CD4-positive, alpha-beta T cell (primary cell): ENCODE results near the gene LYPD6B. TPM values are rescaled to one million over a fixed set of nuclear protein-coding genes. Genes with fewer than 3 reads are reported as not detected.

ENCODE experiments used
- ATAC-seq: fragments of 200-7000 bp; cut with Tn5 transposase; one replicate; pipeline ENCODE4 v1.10.0; 2022; ENCODE audit warnings: mild to moderate bottlenecking; ENCODE audit not compliant: poor library complexity
- CTCF ChIA-PET: fragments of 350-600 bp; sonication (Branson Sonifier 250); formaldehyde crosslinking; loops from one replicate; lab custom pipeline; 2021; ENCODE audit warnings: antibody characterized with exemption, inconsistent platforms; lab: Charles Lee
- POLR2A ChIA-PET: fragments of 350-600 bp; sonication (Branson Sonifier 250); formaldehyde crosslinking; loops from one replicate; lab custom pipeline; 2021; ENCODE audit warnings: antibody characterized with exemption, inconsistent platforms; lab: Charles Lee
- DNase-seq, 14 experiments: peaks; one replicate each; pipeline ENCODE4 v3.0.0-alpha.2; 2013 to 2020; ENCODE audit warnings: mixed read lengths in 2 of 14
- H3K27ac ChIP-seq, 2 donors: one replicate each; pipeline versions ENCODE4 v1.5.1 to v1.7.0; 2013; ENCODE audit warnings: low read length in 2 of 2, low read depth in 1 of 2, mild to moderate bottlenecking in 1 of 2
- H3K27me3 ChIP-seq, 2 experiments: 1 replicate in 1 of 2; 2 replicates in 1 of 2; pipeline versions ENCODE4 v1.6.1 to v1.7.0; 2013; ENCODE audit warnings: low read length in 2 of 2, control low read depth in 1 of 2, mild to moderate bottlenecking in 1 of 2, moderate library complexity in 1 of 2; ENCODE audit not compliant: insufficient read depth in 2 of 2, control insufficient read depth in 1 of 2
- H3K36me3 ChIP-seq: one replicate; pipeline ENCODE4 v1.6.1; 2013; ENCODE audit warnings: low read length, control low read depth; ENCODE audit not compliant: insufficient read depth
- H3K4me1 ChIP-seq: one replicate; pipeline ENCODE4 v1.6.1; 2013; ENCODE audit warnings: low read length, control low read depth; ENCODE audit not compliant: insufficient read depth
- H3K4me3 ChIP-seq: one replicate; pipeline ENCODE4 v1.5.1; 2013; ENCODE audit warnings: mild to moderate bottlenecking, low read length, moderate library complexity
- H3K9me3 ChIP-seq, 2 experiments: 1 replicate in 1 of 2; 2 replicates in 1 of 2; pipeline versions ENCODE4 v1.6.1 to v1.7.0; 2013; ENCODE audit warnings: low read length in 2 of 2, mild to moderate bottlenecking in 2 of 2, control low read depth in 1 of 2, moderate library complexity in 1 of 2; ENCODE audit not compliant: control insufficient read depth in 1 of 2, insufficient read depth in 1 of 2
- H3K27ac Mint-ChIP-seq: one replicate; pipeline ENCODE4 v1.8.0; 2020; ENCODE audit warnings: mixed read lengths
- H3K27me3 Mint-ChIP-seq: one replicate; pipeline ENCODE4 v1.8.0; 2021; ENCODE audit warnings: mixed read lengths
- H3K36me3 Mint-ChIP-seq: one replicate; pipeline ENCODE4 v1.8.0; 2021; ENCODE audit warnings: low read depth, mixed read lengths
- H3K4me1 Mint-ChIP-seq: one replicate; pipeline ENCODE4 v1.8.0; 2021; ENCODE audit warnings: low read depth, mixed read lengths
- H3K4me3 Mint-ChIP-seq: one replicate; pipeline ENCODE4 v1.8.0; 2020; ENCODE audit warnings: mild to moderate bottlenecking, mixed read lengths
- H3K9me3 Mint-ChIP-seq: one replicate; pipeline ENCODE4 v1.8.0; 2020; ENCODE audit warnings: mixed read lengths
- intact Hi-C, 2 experiments: fragments of 100-400 bp; cut with DNase I in 1 of 2; cut with micrococcal nuclease in 1 of 2; formaldehyde crosslinking; loops; one replicate each; pipeline versions ENCODE4 v1.15.1 to v1.9.0; 2023 to 2025; cut with DNase I, micrococcal nuclease
- total RNA-seq, 174 experiments: library from RNA in 2 of 174; stranded (reverse) in 2 of 174; gene quantifications; one replicate each; pipeline ENCODE4 v1.2.3 and lab custom pipeline; 2021 to 2026
- TF ChIP-seq, protein P1 (sequence below): fragments of 200-600 bp; IDR thresholded peaks from one replicate; pipeline ENCODE4 v1.8.0; 2022; ENCODE audit warnings: antibody characterized with exemption, mild to moderate bottlenecking

Gene LYPD6B
- total RNA-seq, 2 experiments from 2014 or later = not detected

DNA sequence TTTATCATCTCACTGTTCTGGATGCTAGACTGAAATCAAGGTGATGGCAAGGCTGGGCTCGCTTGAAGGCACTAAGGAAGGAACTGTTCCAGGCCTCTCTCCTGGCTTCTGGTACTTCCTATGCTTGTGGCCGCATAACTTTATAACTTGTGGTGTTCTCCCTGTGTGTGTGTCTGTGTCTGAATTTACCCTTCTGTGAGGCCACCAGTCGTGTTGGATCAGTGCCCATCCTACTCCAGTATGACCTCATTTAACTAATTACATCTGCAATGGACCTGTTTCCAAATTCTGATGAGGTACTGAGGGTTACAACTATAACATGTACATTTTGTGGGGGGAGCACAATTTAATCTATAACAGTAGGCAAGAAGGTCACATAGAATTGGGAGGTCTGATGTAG, 41.6 kb downstream of the LYPD6B start:
- no peak for ATAC-seq
- intact Hi-C loops = no loop called here
- Mint-ChIP-seq H3K4me1 (no peaks in the 10 kb centered on the region), H3K9me3 (no peaks in the 10 kb centered on the region), H3K4me3 (no peak overlapping the region), H3K36me3 (no peaks in the 10 kb centered on the region), H3K27ac (no peak overlapping the region), H3K27me3 (peaks cover 18% of the 10 kb centered on the region)
- H3K9me3 ChIP-seq = no peaks in the 10 kb centered on the region
- no peaks in the 10 kb centered on the region for H3K36me3 ChIP-seq
- H3K27me3 ChIP-seq = no peaks in the 10 kb centered on the region
- DNase-seq = no peak
- CTCF ChIA-PET = interaction anchor here (0.7 kb wide), 1 partner anchor 9 kb away, joined by 3 read pairs; no protein-coding TSS in a partner anchor
- POLR2A ChIA-PET = no interaction called here
- TF ChIP-seq, protein P1, sequence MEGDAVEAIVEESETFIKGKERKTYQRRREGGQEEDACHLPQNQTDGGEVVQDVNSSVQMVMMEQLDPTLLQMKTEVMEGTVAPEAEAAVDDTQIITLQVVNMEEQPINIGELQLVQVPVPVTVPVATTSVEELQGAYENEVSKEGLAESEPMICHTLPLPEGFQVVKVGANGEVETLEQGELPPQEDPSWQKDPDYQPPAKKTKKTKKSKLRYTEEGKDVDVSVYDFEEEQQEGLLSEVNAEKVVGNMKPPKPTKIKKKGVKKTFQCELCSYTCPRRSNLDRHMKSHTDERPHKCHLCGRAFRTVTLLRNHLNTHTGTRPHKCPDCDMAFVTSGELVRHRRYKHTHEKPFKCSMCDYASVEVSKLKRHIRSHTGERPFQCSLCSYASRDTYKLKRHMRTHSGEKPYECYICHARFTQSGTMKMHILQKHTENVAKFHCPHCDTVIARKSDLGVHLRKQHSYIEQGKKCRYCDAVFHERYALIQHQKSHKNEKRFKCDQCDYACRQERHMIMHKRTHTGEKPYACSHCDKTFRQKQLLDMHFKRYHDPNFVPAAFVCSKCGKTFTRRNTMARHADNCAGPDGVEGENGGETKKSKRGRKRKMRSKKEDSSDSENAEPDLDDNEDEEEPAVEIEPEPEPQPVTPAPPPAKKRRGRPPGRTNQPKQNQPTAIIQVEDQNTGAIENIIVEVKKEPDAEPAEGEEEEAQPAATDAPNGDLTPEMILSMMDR = no peak
- no peaks in the 10 kb centered on the region for H3K4me1 ChIP-seq
- H3K4me3 ChIP-seq = no peak overlapping the region
- H3K27ac ChIP-seq = no peak overlapping the region

GRCh38 chr2:149080971-149081370, 42.5 kb downstream of the LYPD6B start:
- H3K4me3 ChIP-seq = no peak overlapping the region
- Mint-ChIP-seq H3K27me3 (peaks cover 18% of the 10 kb centered on the region), H3K36me3 (no peaks in the 10 kb centered on the region), H3K27ac (no peak overlapping the region), H3K4me3 (no peak overlapping the region), H3K4me1 (no peaks in the 10 kb centered on the region), H3K9me3 (no peaks in the 10 kb centered on the region)
- TF ChIP-seq, protein P1 = no peak
- no peaks in the 10 kb centered on the region for H3K36me3 ChIP-seq
- ATAC-seq (no peak), DNase-seq (no peak)
- intact Hi-C loops = no loop called here
- H3K27ac ChIP-seq = no peak overlapping the region
- H3K4me1 ChIP-seq = no peaks in the 10 kb centered on the region
- H3K27me3 ChIP-seq = no peaks in the 10 kb centered on the region
- ChIA-PET POLR2A (no interaction called here), CTCF (no interaction called here)
- no peaks in the 10 kb centered on the region for H3K9me3 ChIP-seq

GRCh38 chr2:149082079-149082478, 43.6 kb downstream of the LYPD6B start:
- intact Hi-C loops = no loop called here
- Histone ChIP-seq H3K9me3 (no peaks in the 10 kb centered on the region), H3K4me1 (no peaks in the 10 kb centered on the region), H3K36me3 (no peaks in the 10 kb centered on the region), H3K27me3 (no peaks in the 10 kb centered on the region), H3K27ac (no peak overlapping the region), H3K4me3 (no peak overlapping the region)
- ChIA-PET POLR2A (no interaction called here), CTCF (no interaction called here)
- H3K9me3 Mint-ChIP-seq = no peaks in the 10 kb centered on the region
- H3K36me3 Mint-ChIP-seq = no peaks in the 10 kb centered on the region
- TF ChIP-seq, protein P1 = no peak
- ATAC-seq (no peak), DNase-seq (no peak)
- no peak overlapping the region for H3K27ac Mint-ChIP-seq
- H3K27me3 Mint-ChIP-seq = peaks cover 23% of the 10 kb centered on the region
- no peaks in the 10 kb centered on the region for H3K4me1 Mint-ChIP-seq
- no peak overlapping the region for H3K4me3 Mint-ChIP-seq
